HEK293 (cell line): ENCODE measurements around the gene INSYN2A.

Experiments
- CTCF ChIA-PET: fragments of 350-600 bp; formaldehyde crosslinking; extraction: SDS; loops from one replicate; lab custom pipeline; 2021; ENCODE audit warnings: antibody characterized with exemption; lab: Yijun Ruan, JAX
- POLR2A ChIA-PET: fragments of 300-600 bp; formaldehyde crosslinking; extraction: SDS; loops from one replicate; lab custom pipeline; 2020; ENCODE audit warnings: antibody characterized with exemption, inconsistent platforms; lab: Yijun Ruan, JAX
- H3K27ac ChIP-seq: fragments of 200-500 bp; sonication (Bioruptor generic); 2 replicates; pipeline ENCODE4 v1.5.1; 2014; ENCODE audit warnings: low read depth, low read length, control low read depth, inconsistent platforms; ENCODE audit errors: extremely low read depth
- H3K36me3 ChIP-seq, 2 experiments: fragments of 200-500 bp in 1 of 2; sonication (Bioruptor generic) in 1 of 2; 1 replicate in 1 of 2; 2 replicates in 1 of 2; pipeline ENCODE4 v1.5.1; 2014 to 2017; ENCODE audit warnings: inconsistent platforms in 2 of 2, low read length in 2 of 2; ENCODE audit not compliant: control insufficient read depth in 2 of 2, insufficient read depth in 1 of 2
- H3K4me1 ChIP-seq: fragments of 200-500 bp; sonication (Bioruptor generic); 2 replicates; pipeline ENCODE4 v1.5.1; 2014; ENCODE audit warnings: mild to moderate bottlenecking, low read length, inconsistent platforms; ENCODE audit not compliant: control insufficient read depth, insufficient read depth
- H3K4me3 ChIP-seq: 2 replicates; pipeline ENCODE4 v1.5.1; 2011; ENCODE audit warnings: low read depth, mild to moderate bottlenecking, control low read depth, low read length, moderate library complexity
- H3K9me3 ChIP-seq: fragments of 200-500 bp; sonication (Bioruptor generic); 2 replicates; pipeline ENCODE4 v1.5.1; 2014; ENCODE audit warnings: low read depth, low read length, inconsistent platforms; ENCODE audit not compliant: control insufficient read depth, insufficient read depth
- GLI4 ChIP-seq: fragments of 450-650 bp; formaldehyde crosslinking; IDR thresholded peaks from 2 replicates; pipeline ENCODE4 v1.5.1; 2016; ENCODE audit warnings: missing biosample characterization, missing genetic modification characterization
- RBAK ChIP-seq: fragments of 450-650 bp; formaldehyde crosslinking; IDR thresholded peaks from 2 replicates; pipeline ENCODE4 v1.5.1; 2016; ENCODE audit warnings: missing biosample characterization, missing genetic modification characterization
- ZBTB1 ChIP-seq: fragments of 450-650 bp; formaldehyde crosslinking; IDR thresholded peaks from 2 replicates; pipeline ENCODE4 v1.5.1; 2016; ENCODE audit warnings: missing biosample characterization, missing genetic modification characterization
- ZBTB7A ChIP-seq: fragments of 450-650 bp; formaldehyde crosslinking; IDR thresholded peaks from 2 replicates; pipeline ENCODE4 v1.5.1; 2016; ENCODE audit warnings: low read depth, missing biosample characterization, missing genetic modification characterization
- ZIC2 ChIP-seq: fragments of 450-650 bp; formaldehyde crosslinking; IDR thresholded peaks from 2 replicates; pipeline ENCODE4 v1.5.1; 2016; ENCODE audit warnings: missing biosample characterization, missing genetic modification characterization
- ZNF112 ChIP-seq: fragments of 450-650 bp; formaldehyde crosslinking; IDR thresholded peaks from 2 replicates; pipeline ENCODE4 v1.5.0; 2017; ENCODE audit warnings: missing biosample characterization, missing genetic modification characterization
- ZNF16 ChIP-seq: fragments of 450-650 bp; formaldehyde crosslinking; IDR thresholded peaks from 2 replicates; pipeline ENCODE4 v1.5.1; 2016; ENCODE audit warnings: low read depth, missing biosample characterization, missing genetic modification characterization
- ZNF184 ChIP-seq: fragments of 450-650 bp; IDR thresholded peaks from 2 replicates; pipeline ENCODE4 v1.5.1; 2018; ENCODE audit warnings: missing biosample characterization, mild to moderate bottlenecking, missing genetic modification characterization
- ZNF350 ChIP-seq: fragments of 450-650 bp; formaldehyde crosslinking; IDR thresholded peaks from 2 replicates; pipeline ENCODE4 v1.5.0; 2017; ENCODE audit warnings: missing biosample characterization, mild to moderate bottlenecking, missing genetic modification characterization
- ZNF354C ChIP-seq: fragments of 450-650 bp; formaldehyde crosslinking; IDR thresholded peaks from 2 replicates; pipeline ENCODE4 v1.5.1; 2016; ENCODE audit warnings: missing biosample characterization, missing genetic modification characterization, low read depth, borderline replicate concordance
- ZNF433 ChIP-seq: fragments of 450-650 bp; formaldehyde crosslinking; IDR thresholded peaks from 2 replicates; pipeline ENCODE4 v1.5.1; 2016; ENCODE audit warnings: missing biosample characterization, missing genetic modification characterization, low read depth
- ZNF48 ChIP-seq: fragments of 450-650 bp; formaldehyde crosslinking; IDR thresholded peaks from 2 replicates; pipeline ENCODE4 v1.5.1; 2016; ENCODE audit warnings: missing biosample characterization, missing genetic modification characterization
- ZNF501 ChIP-seq: fragments of 450-650 bp; formaldehyde crosslinking; IDR thresholded peaks from 2 replicates; pipeline ENCODE4 v1.5.1; 2016; ENCODE audit warnings: missing biosample characterization, missing genetic modification characterization
- ZNF544 ChIP-seq: fragments of 450-650 bp; formaldehyde crosslinking; IDR thresholded peaks from 2 replicates; pipeline ENCODE4 v1.5.0; 2017; ENCODE audit warnings: missing biosample characterization, missing genetic modification characterization
- ZNF585B ChIP-seq: fragments of 450-650 bp; formaldehyde crosslinking; IDR thresholded peaks from 2 replicates; pipeline ENCODE4 v1.5.1; 2016; ENCODE audit warnings: missing biosample characterization, missing genetic modification characterization
- ZNF654 ChIP-seq: fragments of 450-650 bp; formaldehyde crosslinking; IDR thresholded peaks from 2 replicates; pipeline ENCODE4 v1.5.1; 2016; ENCODE audit warnings: low read depth, missing biosample characterization, missing genetic modification characterization
- ZNF658 ChIP-seq: fragments of 450-650 bp; formaldehyde crosslinking; IDR thresholded peaks from 2 replicates; pipeline ENCODE4; 2016; ENCODE audit warnings: missing biosample characterization, missing genetic modification characterization
- ZNF776 ChIP-seq: fragments of 450-650 bp; formaldehyde crosslinking; IDR thresholded peaks from 2 replicates; pipeline ENCODE4 v1.5.0; 2017; ENCODE audit warnings: missing biosample characterization, missing genetic modification characterization, borderline replicate concordance
- TF ChIP-seq, protein P1 (sequence below): fragments of 450-650 bp; formaldehyde crosslinking; IDR thresholded peaks from 2 replicates; pipeline ENCODE4 v1.5.1; 2016; ENCODE audit warnings: missing biosample characterization, missing genetic modification characterization, low read depth
- TF ChIP-seq, protein P2 (sequence below): fragments of 450-650 bp; formaldehyde crosslinking; IDR thresholded peaks from 2 replicates; pipeline ENCODE4 v1.5.1; 2016; ENCODE audit warnings: missing biosample characterization, missing genetic modification characterization

The INSYN2A gene

DNA sequence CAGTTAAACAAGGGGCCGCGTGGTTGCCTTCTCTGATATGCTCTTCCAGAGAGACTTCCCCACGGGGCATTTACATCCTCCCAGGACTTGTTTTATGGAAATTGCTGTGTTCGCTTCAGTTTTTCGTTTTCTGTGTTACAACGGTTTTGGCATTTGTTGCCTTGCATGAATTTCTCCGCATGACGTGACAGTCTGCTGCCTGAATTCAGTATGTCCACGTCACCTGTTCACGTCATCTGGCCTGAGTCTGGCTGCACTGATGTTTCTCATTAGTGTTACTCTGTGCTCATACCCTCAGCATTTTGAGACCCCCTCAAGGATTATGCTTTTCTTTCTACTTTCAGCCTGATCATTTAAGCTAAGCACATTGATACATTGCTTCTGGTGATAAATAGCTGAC lies 49.1 kb upstream of the INSYN2A start:
- no peaks in the 10 kb centered on the region for H3K9me3 ChIP-seq
- TF ChIP-seq ZNF501 (tag by site-specific recombination) (no peak), ZNF350 (tag by site-specific recombination) (no peak), RBAK (tag by site-specific recombination) (no peak)
- TF ChIP-seq, all 188 proteins: peak for 0
- H3K4me3 ChIP-seq = no peak overlapping the region
- no peaks in the 10 kb centered on the region for H3K4me1 ChIP-seq
- POLR2A ChIA-PET = no interaction called here
- H3K27ac ChIP-seq = no peak overlapping the region
- H3K36me3 ChIP-seq = peaks cover 0 to 10% of the 10 kb centered on the region in 2 experiments; a peak in 1 of 3 replicates
- CTCF ChIA-PET = no interaction called here

DNA sequence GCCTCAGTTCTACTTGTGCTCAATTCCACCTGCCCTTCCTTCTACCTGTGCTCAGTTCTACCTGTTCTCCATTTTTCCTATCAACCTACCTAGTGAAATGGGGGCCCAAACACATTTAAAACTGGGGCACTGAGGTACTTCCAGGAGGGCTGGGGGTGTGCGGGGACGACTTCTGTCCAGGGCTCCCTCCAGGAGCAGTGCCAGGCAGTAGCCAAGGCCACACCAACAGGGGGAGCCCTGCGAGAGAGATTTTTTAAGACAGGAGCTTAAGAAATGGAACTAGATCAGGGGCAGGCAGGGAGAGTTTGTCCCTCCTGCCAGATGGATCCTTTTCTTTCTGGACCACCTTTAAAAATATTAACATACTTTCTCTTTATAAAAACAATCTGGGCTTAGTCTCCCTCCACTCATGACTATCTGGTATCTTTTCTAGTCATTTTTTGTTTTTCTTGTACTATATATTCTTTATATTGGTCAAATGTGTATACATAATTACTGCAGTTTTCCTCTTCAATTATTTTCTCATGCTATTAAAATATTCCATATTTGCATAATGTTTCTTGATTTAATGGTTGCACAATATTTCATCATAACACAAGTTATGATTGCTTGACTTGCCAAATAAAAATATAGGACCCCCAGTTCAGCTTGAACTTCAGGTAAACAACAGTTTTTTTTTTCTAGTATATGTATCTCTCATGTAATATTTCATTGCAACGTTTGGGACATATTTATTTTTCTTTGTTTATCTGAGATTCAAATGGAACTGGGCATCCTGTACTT lies 47.3 kb upstream of the INSYN2A start:
- no peak overlapping the region for H3K4me3 ChIP-seq
- no peaks in the 10 kb centered on the region for H3K4me1 ChIP-seq
- ChIA-PET CTCF (interaction anchor here (0.5 to 1.8 kb wide), 19 partner anchors 10 to 707 kb away, joined by 3 to 8 read pairs (median 3); no protein-coding TSS in a partner anchor), POLR2A (no interaction called here)
- H3K9me3 ChIP-seq = no peaks in the 10 kb centered on the region
- peaks cover 0 to 4% of the 10 kb centered on the region in 2 experiments; a peak in 1 of 3 replicates for H3K36me3 ChIP-seq
- no peak overlapping the region for H3K27ac ChIP-seq
- 0 out of 2 replicates have a peak, but pooled peaks have one; percentile 18 for TF ChIP-seq ZNF654 (tag by site-specific recombination)
- TF ChIP-seq ZNF354C = no peak

DNA sequence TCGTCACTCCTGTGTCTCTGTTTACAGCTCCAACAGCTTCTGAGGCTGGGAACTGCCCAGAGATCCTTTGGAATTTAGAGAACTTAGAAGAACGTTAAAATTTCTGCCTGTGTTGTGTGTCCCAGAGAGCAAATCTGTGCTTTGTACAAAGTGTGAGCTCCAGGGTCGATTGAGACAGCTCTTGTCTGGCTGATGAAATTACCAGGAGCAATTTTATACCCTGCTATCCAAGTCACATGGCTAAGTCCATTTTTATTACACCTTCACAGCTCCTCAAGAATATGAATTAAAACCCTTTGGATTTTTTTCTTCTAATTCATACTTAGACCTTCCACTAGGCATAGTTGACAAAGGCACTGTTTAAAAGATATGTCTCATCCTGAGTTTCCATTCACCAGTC lies 46.5 kb upstream of the INSYN2A start:
- Histone ChIP-seq H3K9me3 (no peaks in the 10 kb centered on the region), H3K36me3 (no peaks in the 10 kb centered on the region), H3K4me1 (no peaks in the 10 kb centered on the region), H3K27ac (no peak overlapping the region), H3K4me3 (no peak overlapping the region)
- ChIA-PET CTCF (interaction anchor here (0.6 to 1.8 kb wide), 6 partner anchors 11 to 706 kb away, joined by 3 to 8 read pairs (median 3); no protein-coding TSS in a partner anchor), POLR2A (no interaction called here)
- no peak for TF ChIP-seq ZNF48 (tag by site-specific recombination)
- no peak for TF ChIP-seq ZIC2 (tag by site-specific recombination)
- TF ChIP-seq ZNF112 (tag by site-specific recombination) = no peak
- no peak for TF ChIP-seq ZBTB7A (tag by site-specific recombination)
- no peak for TF ChIP-seq GLI4
- TF ChIP-seq ZNF433 (tag by site-specific recombination) = no peak
- TF ChIP-seq ZNF585B (tag by site-specific recombination) = no peak
- TF ChIP-seq, protein P1, sequence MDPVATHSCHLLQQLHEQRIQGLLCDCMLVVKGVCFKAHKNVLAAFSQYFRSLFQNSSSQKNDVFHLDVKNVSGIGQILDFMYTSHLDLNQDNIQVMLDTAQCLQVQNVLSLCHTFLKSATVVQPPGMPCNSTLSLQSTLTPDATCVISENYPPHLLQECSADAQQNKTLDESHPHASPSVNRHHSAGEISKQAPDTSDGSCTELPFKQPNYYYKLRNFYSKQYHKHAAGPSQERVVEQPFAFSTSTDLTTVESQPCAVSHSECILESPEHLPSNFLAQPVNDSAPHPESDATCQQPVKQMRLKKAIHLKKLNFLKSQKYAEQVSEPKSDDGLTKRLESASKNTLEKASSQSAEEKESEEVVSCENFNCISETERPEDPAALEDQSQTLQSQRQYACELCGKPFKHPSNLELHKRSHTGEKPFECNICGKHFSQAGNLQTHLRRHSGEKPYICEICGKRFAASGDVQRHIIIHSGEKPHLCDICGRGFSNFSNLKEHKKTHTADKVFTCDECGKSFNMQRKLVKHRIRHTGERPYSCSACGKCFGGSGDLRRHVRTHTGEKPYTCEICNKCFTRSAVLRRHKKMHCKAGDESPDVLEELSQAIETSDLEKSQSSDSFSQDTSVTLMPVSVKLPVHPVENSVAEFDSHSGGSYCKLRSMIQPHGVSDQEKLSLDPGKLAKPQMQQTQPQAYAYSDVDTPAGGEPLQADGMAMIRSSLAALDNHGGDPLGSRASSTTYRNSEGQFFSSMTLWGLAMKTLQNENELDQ (tag by site-specific recombination) = no peak
- no peak for TF ChIP-seq ZNF658 (tag by site-specific recombination)
- TF ChIP-seq ZNF544 = no peak
- TF ChIP-seq, protein P2, sequence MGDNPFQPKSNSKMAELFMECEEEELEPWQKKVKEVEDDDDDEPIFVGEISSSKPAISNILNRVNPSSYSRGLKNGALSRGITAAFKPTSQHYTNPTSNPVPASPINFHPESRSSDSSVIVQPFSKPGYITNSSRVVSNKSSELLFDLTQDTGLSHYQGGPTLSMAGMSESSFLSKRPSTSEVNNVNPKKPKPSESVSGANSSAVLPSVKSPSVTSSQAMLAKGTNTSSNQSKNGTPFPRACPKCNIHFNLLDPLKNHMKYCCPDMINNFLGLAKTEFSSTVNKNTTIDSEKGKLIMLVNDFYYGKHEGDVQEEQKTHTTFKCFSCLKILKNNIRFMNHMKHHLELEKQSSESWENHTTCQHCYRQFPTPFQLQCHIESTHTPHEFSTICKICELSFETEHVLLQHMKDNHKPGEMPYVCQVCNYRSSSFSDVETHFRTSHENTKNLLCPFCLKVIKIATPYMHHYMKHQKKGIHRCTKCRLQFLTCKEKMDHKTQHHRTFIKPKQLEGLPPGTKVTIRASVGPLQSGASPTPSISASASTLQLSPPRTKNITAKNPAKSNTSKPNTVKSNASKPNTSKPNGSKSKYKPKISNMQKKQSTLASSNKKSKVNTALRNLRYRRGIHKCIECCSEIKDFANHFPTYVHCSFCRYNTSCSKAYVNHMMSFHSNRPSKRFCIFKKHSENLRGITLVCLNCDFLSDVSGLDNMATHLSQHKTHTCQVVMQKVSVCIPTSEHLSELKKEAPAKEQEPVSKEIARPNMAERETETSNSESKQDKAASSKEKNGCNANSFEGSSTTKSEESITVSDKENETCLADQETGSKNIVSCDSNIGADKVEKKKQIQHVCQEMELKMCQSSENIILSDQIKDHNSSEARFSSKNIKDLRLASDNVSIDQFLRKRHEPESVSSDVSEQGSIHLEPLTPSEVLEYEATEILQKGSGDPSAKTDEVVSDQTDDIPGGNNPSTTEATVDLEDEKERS = no peak
- TF ChIP-seq ZNF776 (tag by site-specific recombination) = no peak
- no peak for TF ChIP-seq ZNF184 (tag by site-specific recombination)
- no peak for TF ChIP-seq ZNF16 (tag by site-specific recombination)
- TF ChIP-seq ZBTB1 (tag by site-specific recombination) = no peak
